Esophagus squamous epithelium (tissue), 5 donors: Measurements from ENCODE around the gene PGAP3. TPM values are rescaled to one million over a fixed set of nuclear protein-coding genes. Genes with fewer than 3 reads are reported as not detected.

Experiments used
- DNase-seq: peaks from one replicate; lab custom pipeline; 2025; lab: John Stamatoyannopoulos, UW
- H3K27ac ChIP-seq, 4 donors: fragments of 200-600 bp; sonication (generic); one replicate each; pipeline ENCODE4 v1.5.1; 2016 to 2019; ENCODE audit warnings: mild to moderate bottlenecking in 1 of 4
- H3K27me3 ChIP-seq, 4 donors: fragments of 200-600 bp; sonication (generic); 1 replicate in 3 of 4; 2 replicates in 1 of 4; pipeline versions ENCODE4 v1.5.1 to v1.6.0; 2017 to 2021; ENCODE audit warnings: antibody characterized with exemption in 1 of 4
- H3K36me3 ChIP-seq, 3 donors: fragments of 200-600 bp; sonication (generic); one replicate each; pipeline ENCODE4 v1.5.1; 2016 to 2019
- H3K4me1 ChIP-seq, 3 donors: fragments of 200-600 bp; sonication (generic); one replicate each; pipeline ENCODE4 v1.5.1; 2017 to 2019
- H3K4me3 ChIP-seq, 4 donors: fragments of 200-600 bp; sonication (generic); 1 replicate in 3 of 4; 2 replicates in 1 of 4; pipeline ENCODE4 v1.5.1; 2016 to 2019; ENCODE audit warnings: mild to moderate bottlenecking in 2 of 4, moderate library complexity in 1 of 4
- H3K9me3 ChIP-seq, 3 donors: fragments of 200-600 bp; sonication (generic); one replicate each; pipeline ENCODE4 v1.5.1; 2016 to 2019
- CTCF ChIP-seq, 6 experiments: fragments of 450-650 bp in 4 of 6; fragments of 200-600 bp in 2 of 6; sonication (generic) in 2 of 6; IDR thresholded peaks; one replicate each; pipeline ENCODE4 v1.5.1; 2016 to 2019; ENCODE audit warnings: antibody characterized with exemption in 6 of 6, mild to moderate bottlenecking in 4 of 6, moderate library complexity in 4 of 6
- POLR2A ChIP-seq, 4 donors: fragments of 450-650 bp; IDR thresholded peaks; one replicate each; pipeline ENCODE4 v1.6.1; 2017; ENCODE audit warnings: antibody characterized with exemption in 4 of 4, mild to moderate bottlenecking in 4 of 4, moderate library complexity in 3 of 4
- WGBS, 2 donors: methylation state at CpG; one replicate each; pipeline ENCODE4 v1.1.5; 2018; 5-methylcytosine and 5-hydroxymethylcytosine counted together
- intact Hi-C: fragments of 100-400 bp; cut with DNase I; formaldehyde crosslinking; loops from one replicate; pipeline ENCODE4 v1.15.0; 2022
- total RNA-seq, 4 donors: library from RNA; depleted of rRNA; stranded (reverse); fragments of >200 nt; gene quantifications; one replicate each; pipeline ENCODE4 v1.1.0, GENCODE V29; 2016
- donor health status: DM: yes; HTN: yes; CAD: no.

Gene PGAP3
- total RNA-seq = 10 to 100 TPM; 10.7 to 34.2 (median 19.2) TPM

- TF ChIP-seq POLR2A (IDR thresholded peaks at IDR 0.05) (peak in 2 of 4 donors; percentile 37 to 65), CTCF (IDR thresholded peaks at IDR 0.05) (no peak)
- no peak for DNase-seq
- 2 to 3% methylated on average over 25 to 35 of the region's 45 CpGs for WGBS, 2 donors
Measured at GRCh38 chr17:39687546-39688474, at the start of gene PGAP3. TSS of gene PGAP3 (minus strand) at chr17:39688057. CDS start at chr17:39688014, 43 bp downstream.

GRCh38 chr17:39737206-39737759 lies 49.4 kb upstream of the PGAP3 start:
- Histone ChIP-seq H3K36me3 (peaks cover 0 to 4% (median 1%) of the 10 kb centered on the region in 3 donors), H3K27ac (peak overlapping the region; percentile 56 to 98 (median 94)), H3K4me1 (peaks cover 12 to 74% (median 18%) of the 10 kb centered on the region in 3 donors), H3K27me3 (peaks cover 0 to 61% (median 0%) of the 10 kb centered on the region in 4 donors), H3K9me3 (no peaks in the 10 kb centered on the region), H3K4me3 (peak overlapping the region; percentile 53 to 69 (median 64))
- intact Hi-C loops = no loop called here
- TF ChIP-seq POLR2A (IDR thresholded peaks at IDR 0.05) (no peak), CTCF (IDR thresholded peaks at IDR 0.05) (no peak)
- DNase-seq = no peak
- WGBS, 2 donors = 32 to 100% methylated on average over 1 to 6 of the region's 13 CpGs

More at GRCh38 chr17:39687546-39688474, at the start of gene PGAP3:
- H3K4me3 ChIP-seq = peak within 1 kb of the TSS; percentile 58 to 86 (median 78)
- H3K4me1 ChIP-seq = peaks cover 10 to 43% (median 13%) of the 10 kb centered on the region in 3 donors
- intact Hi-C loops = no loop called here
- H3K9me3 ChIP-seq = no peaks in the 10 kb centered on the region
- peaks cover 0 to 31% (median 5%) of the 10 kb centered on the region in 3 donors for H3K36me3 ChIP-seq
- no peaks in the 10 kb centered on the region for H3K27me3 ChIP-seq
- H3K27ac ChIP-seq = peak within 1 kb of the TSS; percentile 86 to 96 (median 93)

GRCh38 chr17:39736319-39737165 lies 48.7 kb upstream of the PGAP3 start:
- intact Hi-C loops = no loop called here
- Histone ChIP-seq H3K4me1 (peaks cover 12 to 67% (median 18%) of the 10 kb centered on the region in 3 donors), H3K9me3 (no peaks in the 10 kb centered on the region), H3K36me3 (no peaks in the 10 kb centered on the region), H3K4me3 (peak overlapping the region in 2 of 4 donors; percentile 65 to 69), H3K27me3 (peaks cover 0 to 56% (median 0%) of the 10 kb centered on the region in 4 donors), H3K27ac (peak overlapping the region; percentile 0 to 98 (median 94))
- 56 to 75% methylated on average over 6 to 8 of the region's 10 CpGs for WGBS, 2 donors
- DNase-seq = no peak
- no peak for TF ChIP-seq POLR2A (IDR thresholded peaks at IDR 0.05)

- H3K27me3 ChIP-seq = peaks cover 0 to 49% (median 0%) of the 10 kb centered on the region in 4 donors
- no peak for TF ChIP-seq POLR2A (IDR thresholded peaks at IDR 0.05)
- no peak for TF ChIP-seq CTCF (IDR thresholded peaks at IDR 0.05)
- no peak overlapping the region for H3K4me3 ChIP-seq
- peak overlapping the region in 3 of 4 donors; percentile 54 to 98 (median 93) for H3K27ac ChIP-seq
- H3K9me3 ChIP-seq = no peaks in the 10 kb centered on the region
- H3K36me3 ChIP-seq = no peaks in the 10 kb centered on the region
- H3K4me1 ChIP-seq = peaks cover 12 to 63% (median 21%) of the 10 kb centered on the region in 3 donors
- intact Hi-C loops = no loop called here
- no peak for DNase-seq
- WGBS, 2 donors = 41 to 42% methylated on average over 2 of the region's 2 CpGs
Measured at GRCh38 chr17:39735882-39736281, 48.0 kb upstream of the PGAP3 start.

GRCh38 chr17:39732586-39732985 lies 44.7 kb upstream of the PGAP3 start:
- Histone ChIP-seq H3K27ac (no peak overlapping the region), H3K4me3 (no peak overlapping the region), H3K9me3 (no peaks in the 10 kb centered on the region), H3K36me3 (peaks cover 0 to 18% (median 14%) of the 10 kb centered on the region in 3 donors), H3K4me1 (peaks cover 15 to 60% (median 18%) of the 10 kb centered on the region in 3 donors), H3K27me3 (peaks cover 0 to 16% (median 0%) of the 10 kb centered on the region in 4 donors)
- no peak for DNase-seq
- 95 to 97% methylated on average over 3 of the region's 3 CpGs for WGBS, 2 donors
- intact Hi-C loops = no loop called here
- TF ChIP-seq CTCF (IDR thresholded peaks at IDR 0.05) (no peak), POLR2A (IDR thresholded peaks at IDR 0.05) (no peak)
